ENCODE results near the gene NGEF.

The NGEF gene

GRCh38 chr2:233029321-233029720 lies 16.3 kb upstream of the NGEF start (continued):
- no peak for TF ChIP-seq PRDM10 (tag by site-specific recombination; IDR thresholded peaks at IDR 0.05)
- no peak for TF ChIP-seq YY1 (tag by site-specific recombination; IDR thresholded peaks at IDR 0.05)
- no peak for TF ChIP-seq ZNF391 (tag by site-specific recombination; IDR thresholded peaks at IDR 0.05; ENCODE audit: borderline replicate concordance, low read depth)
- no peak for TF ChIP-seq ZNF513 (tag by site-specific recombination; IDR thresholded peaks at IDR 0.05)

- no peak overlapping the region for H3K27ac ChIP-seq (ENCODE audit: extremely low read depth, low read depth, low read length)
- no peaks in the 10 kb centered on the region for H3K9me3 ChIP-seq (ENCODE audit: control insufficient read depth, insufficient read depth, low read depth, low read length)
- TF ChIP-seq ZNF571 (tag by site-specific recombination; IDR thresholded peaks at IDR 0.05) = no peak
- TF ChIP-seq ZNF629 (tag by site-specific recombination; IDR thresholded peaks at IDR 0.05) = no peak
- TF ChIP-seq, protein P1, sequence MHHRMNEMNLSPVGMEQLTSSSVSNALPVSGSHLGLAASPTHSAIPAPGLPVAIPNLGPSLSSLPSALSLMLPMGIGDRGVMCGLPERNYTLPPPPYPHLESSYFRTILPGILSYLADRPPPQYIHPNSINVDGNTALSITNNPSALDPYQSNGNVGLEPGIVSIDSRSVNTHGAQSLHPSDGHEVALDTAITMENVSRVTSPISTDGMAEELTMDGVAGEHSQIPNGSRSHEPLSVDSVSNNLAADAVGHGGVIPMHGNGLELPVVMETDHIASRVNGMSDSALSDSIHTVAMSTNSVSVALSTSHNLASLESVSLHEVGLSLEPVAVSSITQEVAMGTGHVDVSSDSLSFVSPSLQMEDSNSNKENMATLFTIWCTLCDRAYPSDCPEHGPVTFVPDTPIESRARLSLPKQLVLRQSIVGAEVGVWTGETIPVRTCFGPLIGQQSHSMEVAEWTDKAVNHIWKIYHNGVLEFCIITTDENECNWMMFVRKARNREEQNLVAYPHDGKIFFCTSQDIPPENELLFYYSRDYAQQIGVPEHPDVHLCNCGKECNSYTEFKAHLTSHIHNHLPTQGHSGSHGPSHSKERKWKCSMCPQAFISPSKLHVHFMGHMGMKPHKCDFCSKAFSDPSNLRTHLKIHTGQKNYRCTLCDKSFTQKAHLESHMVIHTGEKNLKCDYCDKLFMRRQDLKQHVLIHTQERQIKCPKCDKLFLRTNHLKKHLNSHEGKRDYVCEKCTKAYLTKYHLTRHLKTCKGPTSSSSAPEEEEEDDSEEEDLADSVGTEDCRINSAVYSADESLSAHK (tag by site-specific recombination; IDR thresholded peaks at IDR 0.05) = no peak
- no peak for TF ChIP-seq MEIS1 (CRISPR knock-in tag; IDR thresholded peaks at IDR 0.05; ENCODE audit: borderline replicate concordance)
- TF ChIP-seq TRIM28 (IDR thresholded peaks at IDR 0.05; ENCODE audit: borderline replicate concordance, low read length) = no peak
- no peak for TF ChIP-seq KLF10 (tag by site-specific recombination; IDR thresholded peaks at IDR 0.05)
- no peak for TF ChIP-seq GLI2 (tag by site-specific recombination; IDR thresholded peaks at IDR 0.05; ENCODE audit: borderline replicate concordance, low read depth)
- no peak for TF ChIP-seq ELK4 (IDR thresholded peaks at IDR 0.05; ENCODE audit: borderline replicate concordance, low read depth, low read length)
- no peaks in the 10 kb centered on the region for H3K4me1 ChIP-seq (ENCODE audit: control insufficient read depth, insufficient read depth, low read length)
- no peak overlapping the region for H3K4me3 ChIP-seq (ENCODE audit: low read depth, low read length)
- no peaks in the 10 kb centered on the region for H3K36me3 ChIP-seq (ENCODE audit: control insufficient read depth in 2 of 2, insufficient read depth in 1 of 2, low read length in 2 of 2)
- ChIA-PET CTCF (no interaction called here), POLR2A (no interaction called here)
Observed at GRCh38 chr2:233026198-233026813, 13.2 kb upstream of the NGEF start.

DNA sequence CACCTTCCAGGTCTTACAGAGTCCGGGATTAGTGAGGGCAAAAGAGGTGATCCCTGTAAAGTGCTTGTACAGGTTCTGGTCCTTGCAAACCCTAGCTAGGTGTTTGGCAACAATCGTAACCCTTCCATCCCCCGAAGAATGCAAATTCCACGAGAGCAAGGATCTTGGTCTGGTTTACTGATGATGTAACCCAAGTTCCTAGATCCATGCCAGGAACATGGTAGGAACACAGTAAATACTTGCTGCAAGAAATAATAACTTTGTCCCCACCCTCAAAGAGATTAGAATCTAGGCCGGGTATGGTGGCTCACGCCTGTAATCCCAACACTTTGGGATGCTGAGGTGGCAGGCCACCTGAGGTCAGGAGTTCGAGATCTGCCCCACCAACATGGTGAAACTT lies 12.7 kb upstream of the NGEF start:
- Histone ChIP-seq H3K4me3 (ENCODE audit: low read depth, low read length) (no peak overlapping the region), H3K9me3 (ENCODE audit: control insufficient read depth, insufficient read depth, low read depth, low read length) (no peaks in the 10 kb centered on the region), H3K27ac (ENCODE audit: extremely low read depth, low read depth, low read length) (no peak overlapping the region), H3K36me3 (ENCODE audit: control insufficient read depth in 2 of 2, insufficient read depth in 1 of 2, low read length in 2 of 2) (no peaks in the 10 kb centered on the region), H3K4me1 (ENCODE audit: control insufficient read depth, insufficient read depth, low read length) (no peaks in the 10 kb centered on the region)
- POLR2A ChIA-PET = no interaction called here
- CTCF ChIA-PET = no interaction called here
- TF ChIP-seq, protein P2, sequence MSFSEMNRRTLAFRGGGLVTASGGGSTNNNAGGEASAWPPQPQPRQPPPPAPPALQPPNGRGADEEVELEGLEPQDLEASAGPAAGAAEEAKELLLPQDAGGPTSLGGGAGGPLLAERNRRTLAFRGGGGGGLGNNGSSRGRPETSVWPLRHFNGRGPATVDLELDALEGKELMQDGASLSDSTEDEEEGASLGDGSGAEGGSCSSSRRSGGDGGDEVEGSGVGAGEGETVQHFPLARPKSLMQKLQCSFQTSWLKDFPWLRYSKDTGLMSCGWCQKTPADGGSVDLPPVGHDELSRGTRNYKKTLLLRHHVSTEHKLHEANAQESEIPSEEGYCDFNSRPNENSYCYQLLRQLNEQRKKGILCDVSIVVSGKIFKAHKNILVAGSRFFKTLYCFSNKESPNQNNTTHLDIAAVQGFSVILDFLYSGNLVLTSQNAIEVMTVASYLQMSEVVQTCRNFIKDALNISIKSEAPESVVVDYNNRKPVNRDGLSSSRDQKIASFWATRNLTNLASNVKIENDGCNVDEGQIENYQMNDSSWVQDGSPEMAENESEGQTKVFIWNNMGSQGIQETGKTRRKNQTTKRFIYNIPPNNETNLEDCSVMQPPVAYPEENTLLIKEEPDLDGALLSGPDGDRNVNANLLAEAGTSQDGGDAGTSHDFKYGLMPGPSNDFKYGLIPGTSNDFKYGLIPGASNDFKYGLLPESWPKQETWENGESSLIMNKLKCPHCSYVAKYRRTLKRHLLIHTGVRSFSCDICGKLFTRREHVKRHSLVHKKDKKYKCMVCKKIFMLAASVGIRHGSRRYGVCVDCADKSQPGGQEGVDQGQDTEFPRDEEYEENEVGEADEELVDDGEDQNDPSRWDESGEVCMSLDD (tag by site-specific recombination; IDR thresholded peaks at IDR 0.05) = no peak
- no peak for TF ChIP-seq ZNF596 (tag by site-specific recombination; IDR thresholded peaks at IDR 0.05)
- TF ChIP-seq, protein P3, sequence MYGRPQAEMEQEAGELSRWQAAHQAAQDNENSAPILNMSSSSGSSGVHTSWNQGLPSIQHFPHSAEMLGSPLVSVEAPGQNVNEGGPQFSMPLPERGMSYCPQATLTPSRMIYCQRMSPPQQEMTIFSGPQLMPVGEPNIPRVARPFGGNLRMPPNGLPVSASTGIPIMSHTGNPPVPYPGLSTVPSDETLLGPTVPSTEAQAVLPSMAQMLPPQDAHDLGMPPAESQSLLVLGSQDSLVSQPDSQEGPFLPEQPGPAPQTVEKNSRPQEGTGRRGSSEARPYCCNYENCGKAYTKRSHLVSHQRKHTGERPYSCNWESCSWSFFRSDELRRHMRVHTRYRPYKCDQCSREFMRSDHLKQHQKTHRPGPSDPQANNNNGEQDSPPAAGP (tag by site-specific recombination; IDR thresholded peaks at IDR 0.05) = no peak
- TF ChIP-seq ZNF132 (tag by site-specific recombination; IDR thresholded peaks at IDR 0.05; ENCODE audit: borderline replicate concordance) = no peak
- no peak for TF ChIP-seq ELK4 (IDR thresholded peaks at IDR 0.05; ENCODE audit: borderline replicate concordance, low read depth, low read length)
- TF ChIP-seq ZNF785 (tag by site-specific recombination; IDR thresholded peaks at IDR 0.05) = no peak
- no peak for TF ChIP-seq ZXDB (tag by site-specific recombination; IDR thresholded peaks at IDR 0.05)

All from HEK293 (cell line).